SU-DHL-6 (cell line): Measurements from ENCODE around the gene SUSD2.

Experiments used
- H2AFZ ChIP-seq: fragments of 200-600 bp; sonication (generic); 2 replicates; pipeline ENCODE4 v1.6.1; 2014; ENCODE audit warnings: low read depth, mild to moderate bottlenecking, moderate library complexity, mixed read lengths, antibody characterized with exemption, low read length; ENCODE audit not compliant: severe bottlenecking
- H3F3A ChIP-seq: fragments of 200-600 bp; shearing (Covaris generic); 2 replicates; pipeline ENCODE4 v1.6.0; 2016; ENCODE audit warnings: antibody characterized with exemption, mild to moderate bottlenecking; ENCODE audit not compliant: insufficient read depth
- H3K27ac ChIP-seq: fragments of 200-600 bp; sonication (generic); 2 replicates; pipeline ENCODE4 v1.5.1; 2016; ENCODE audit warnings: low read depth, mild to moderate bottlenecking, low read length, moderate library complexity, mixed read lengths
- H3K27me3 ChIP-seq: fragments of 200-600 bp; sonication (generic), shearing (Covaris generic); 2 replicates; pipeline ENCODE4 v1.6.0; 2014; ENCODE audit warnings: mild to moderate bottlenecking, low read length
- H3K36me3 ChIP-seq: fragments of 200-600 bp; sonication (generic); 2 replicates; pipeline ENCODE4 v1.6.1; 2014; ENCODE audit warnings: mild to moderate bottlenecking, low read length, mixed read lengths
- H3K4me2 ChIP-seq: fragments of 300-600, 200-600 bp; shearing (Covaris generic), sonication (generic); 2 replicates; pipeline ENCODE4 v1.6.0; 2014; ENCODE audit warnings: low read length, low read depth, mild to moderate bottlenecking; ENCODE audit not compliant: poor library complexity, severe bottlenecking
- H3K4me3 ChIP-seq: fragments of 200-600 bp; sonication (generic); 2 replicates; pipeline ENCODE4 v1.5.1; 2014; ENCODE audit warnings: antibody characterized with exemption, low read length, mild to moderate bottlenecking, mixed read lengths; ENCODE audit not compliant: insufficient read depth, poor library complexity, severe bottlenecking
- H3K79me2 ChIP-seq: fragments of 200-600 bp; sonication (generic); 2 replicates; pipeline ENCODE4 v1.6.1; 2014; ENCODE audit warnings: mild to moderate bottlenecking, low read length, moderate library complexity; ENCODE audit not compliant: insufficient read depth
- H3K9ac ChIP-seq: fragments of 200-600 bp; sonication (generic); 2 replicates; pipeline ENCODE4 v1.7.0; 2014; ENCODE audit warnings: mild to moderate bottlenecking, low read length
- H3K9me2 ChIP-seq: fragments of 200-600 bp; sonication (generic); replicated peaks from 2 replicates; pipeline ENCODE4 v1.6.1; 2014; ENCODE audit warnings: low read length; ENCODE audit not compliant: insufficient read depth
- H3K9me3 ChIP-seq: fragments of 200-600 bp; sonication (generic); 2 replicates; pipeline ENCODE4 v1.6.1; 2014; ENCODE audit warnings: low read length, mixed read lengths; ENCODE audit not compliant: insufficient read depth
- H4K20me1 ChIP-seq: fragments of 200-600 bp; sonication (generic); 2 replicates; pipeline ENCODE4 v1.6.1; 2014; ENCODE audit warnings: low read depth, mild to moderate bottlenecking, antibody characterized with exemption, low read length, moderate library complexity, mixed read lengths
- EZH2phosphoT487 ChIP-seq: fragments of 200-600 bp; sonication (generic), shearing (Covaris generic); conservative IDR thresholded peaks from 2 replicates; pipeline ENCODE4 v1.6.1; 2018; ENCODE audit warnings: mild to moderate bottlenecking, antibody characterized with exemption, low read length, moderate library complexity, mixed read lengths
- TF ChIP-seq, protein P1 (sequence below): fragments of 200-600 bp; sonication (generic); IDR thresholded peaks from one replicate; pipeline ENCODE4 v1.5.1; 2017; ENCODE audit warnings: antibody characterized with exemption, mild to moderate bottlenecking, low read length, moderate library complexity; ENCODE audit not compliant: insufficient read depth, poor library complexity, severe bottlenecking

The SUSD2 gene

DNA sequence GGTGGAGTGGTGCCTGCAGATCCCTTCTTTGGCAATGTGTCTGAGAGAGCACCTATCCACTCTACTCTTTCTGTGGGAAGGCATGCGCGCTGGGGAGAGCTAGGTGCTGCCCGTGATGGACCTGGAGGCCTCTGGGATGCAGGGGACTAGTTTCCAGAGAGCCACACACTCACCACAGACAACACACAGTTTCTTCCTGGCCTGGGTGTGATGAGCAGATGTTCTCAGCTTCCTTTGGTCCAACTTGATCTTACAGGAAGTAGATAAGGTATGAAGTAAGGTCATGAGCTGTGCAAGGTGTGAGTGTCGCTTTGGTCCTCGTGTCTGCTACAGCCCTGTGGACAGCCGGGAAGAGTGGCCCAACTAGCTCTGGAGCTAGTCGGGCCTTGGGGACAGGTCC, 27.3 kb upstream of the SUSD2 start:
- H3K27ac ChIP-seq: no peak overlapping the region
- H3K4me3 ChIP-seq: no peak overlapping the region

DNA sequence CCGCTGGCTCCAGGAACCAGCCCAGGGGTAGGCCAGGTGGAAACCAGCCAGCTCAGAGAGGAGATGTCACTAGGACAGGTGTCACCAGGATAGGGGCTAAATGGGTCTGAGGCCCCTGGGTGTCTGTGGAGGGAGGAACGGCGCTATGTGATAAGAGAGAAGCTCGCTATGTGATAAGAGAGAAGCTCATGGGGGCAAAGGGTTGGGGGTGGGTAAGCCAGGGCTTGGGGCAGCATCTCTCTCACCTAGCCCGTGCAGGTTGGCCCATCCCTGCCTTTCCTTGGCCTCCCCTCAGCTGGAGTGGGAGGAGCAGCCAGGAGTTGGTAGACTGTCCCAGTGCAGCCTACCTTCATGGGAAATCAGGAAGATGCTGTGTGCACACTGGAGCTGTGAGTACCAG, 26.5 kb upstream of the SUSD2 start:
- no peak overlapping the region for H3K4me2 ChIP-seq
- H3K27me3 ChIP-seq: no peaks in the 10 kb centered on the region
- H2AFZ ChIP-seq: no peak overlapping the region
- H3K27ac ChIP-seq: no peak overlapping the region
- H3K9me3 ChIP-seq: no peaks in the 10 kb centered on the region
- 0 out of 2 replicates have a peak, but pooled peaks cover 5% of the 10 kb centered on the region for H3F3A ChIP-seq
- H3K36me3 ChIP-seq: no peaks in the 10 kb centered on the region
- TF ChIP-seq EZH2phosphoT487: no peak
- TF ChIP-seq, protein P1, sequence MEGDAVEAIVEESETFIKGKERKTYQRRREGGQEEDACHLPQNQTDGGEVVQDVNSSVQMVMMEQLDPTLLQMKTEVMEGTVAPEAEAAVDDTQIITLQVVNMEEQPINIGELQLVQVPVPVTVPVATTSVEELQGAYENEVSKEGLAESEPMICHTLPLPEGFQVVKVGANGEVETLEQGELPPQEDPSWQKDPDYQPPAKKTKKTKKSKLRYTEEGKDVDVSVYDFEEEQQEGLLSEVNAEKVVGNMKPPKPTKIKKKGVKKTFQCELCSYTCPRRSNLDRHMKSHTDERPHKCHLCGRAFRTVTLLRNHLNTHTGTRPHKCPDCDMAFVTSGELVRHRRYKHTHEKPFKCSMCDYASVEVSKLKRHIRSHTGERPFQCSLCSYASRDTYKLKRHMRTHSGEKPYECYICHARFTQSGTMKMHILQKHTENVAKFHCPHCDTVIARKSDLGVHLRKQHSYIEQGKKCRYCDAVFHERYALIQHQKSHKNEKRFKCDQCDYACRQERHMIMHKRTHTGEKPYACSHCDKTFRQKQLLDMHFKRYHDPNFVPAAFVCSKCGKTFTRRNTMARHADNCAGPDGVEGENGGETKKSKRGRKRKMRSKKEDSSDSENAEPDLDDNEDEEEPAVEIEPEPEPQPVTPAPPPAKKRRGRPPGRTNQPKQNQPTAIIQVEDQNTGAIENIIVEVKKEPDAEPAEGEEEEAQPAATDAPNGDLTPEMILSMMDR: no peak
- no peaks in the 10 kb centered on the region for H3K79me2 ChIP-seq
- H3K4me3 ChIP-seq: no peak overlapping the region
- no peaks in the 10 kb centered on the region for H3K9me2 ChIP-seq
- no peaks in the 10 kb centered on the region for H4K20me1 ChIP-seq
- no peak overlapping the region for H3K9ac ChIP-seq

More for the DNA sequence above, 27.3 kb upstream of the SUSD2 start:
- Histone ChIP-seq H2AFZ (no peak overlapping the region), H3K4me2 (no peak overlapping the region), H3K27me3 (no peaks in the 10 kb centered on the region), H4K20me1 (no peaks in the 10 kb centered on the region), H3F3A (0 out of 2 replicates have a peak, but pooled peaks cover 5% of the 10 kb centered on the region), H3K9me2 (no peaks in the 10 kb centered on the region), H3K9me3 (no peaks in the 10 kb centered on the region), H3K79me2 (no peaks in the 10 kb centered on the region), H3K36me3 (no peaks in the 10 kb centered on the region), H3K9ac (no peak overlapping the region)
- TF ChIP-seq, protein P1: no peak
- TF ChIP-seq EZH2phosphoT487: no peak

DNA sequence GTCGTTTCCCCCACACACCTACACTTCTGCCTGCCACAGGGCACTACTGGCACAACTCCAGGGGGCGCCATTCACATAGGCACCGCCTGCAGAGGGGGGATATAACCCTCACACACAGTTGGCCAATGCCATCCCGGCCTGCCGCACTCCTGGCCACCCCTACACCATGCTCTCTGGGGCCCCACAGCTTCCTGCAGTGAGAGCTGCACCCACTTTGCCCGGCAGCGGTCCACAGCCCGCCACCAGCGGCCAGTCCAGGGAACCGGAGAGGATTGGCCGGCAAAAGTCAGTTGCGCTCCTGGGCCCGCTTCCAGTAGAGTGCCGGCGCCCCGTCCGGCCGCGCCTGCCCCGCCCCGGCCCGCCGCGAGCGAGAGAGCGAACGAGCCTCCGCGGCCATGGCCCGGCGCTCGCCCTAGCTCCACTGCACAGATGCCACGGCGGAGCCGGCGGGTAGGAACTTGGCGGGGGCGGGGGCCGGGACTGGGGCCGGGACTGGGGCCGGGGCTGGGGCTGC, 25.6 kb upstream of the SUSD2 start:
- no peaks in the 10 kb centered on the region for H3K36me3 ChIP-seq
- H3K4me2 ChIP-seq: peak overlapping the region; percentile 97
- peak overlapping the region; percentile 73 for H3K27ac ChIP-seq
- TF ChIP-seq, protein P1: peak; percentile 80
- TF ChIP-seq EZH2phosphoT487: no peak
- H3K4me3 ChIP-seq: peak overlapping the region; percentile 88
- H3K27me3 ChIP-seq: no peaks in the 10 kb centered on the region
- 0 out of 2 replicates have a peak, but pooled peaks cover 5% of the 10 kb centered on the region for H3F3A ChIP-seq
- no peaks in the 10 kb centered on the region for H3K9me2 ChIP-seq
- H4K20me1 ChIP-seq: no peaks in the 10 kb centered on the region
- no peaks in the 10 kb centered on the region for H3K9me3 ChIP-seq
- H3K9ac ChIP-seq: peak overlapping the region; percentile 72
- no peaks in the 10 kb centered on the region for H3K79me2 ChIP-seq
- H2AFZ ChIP-seq: peak overlapping the region; percentile 84
